Fibroblast of lung (primary cell): Measurements from ENCODE around the gene TBC1D9. TPM values are rescaled to one million over a fixed set of nuclear protein-coding genes. Genes with fewer than 3 reads are reported as not detected.

ENCODE experiments used
- DNase-seq, 2 donors: peaks; one replicate each; pipeline versions ENCODE4 v3.0.0 to v3.0.0-alpha.2; 2010; ENCODE audit warnings: low read depth in 2 of 2
- H2AFZ ChIP-seq: 2 replicates; pipeline ENCODE4 v1.5.1; 2012; ENCODE audit warnings: low read length, control low read depth, inconsistent platforms
- H3K27ac ChIP-seq: 2 replicates; pipeline ENCODE4 v1.5.1; 2011; ENCODE audit warnings: low read length, control low read depth; ENCODE audit not compliant: insufficient read depth
- H3K27me3 ChIP-seq: 2 replicates; pipeline ENCODE4 v1.5.1; 2011; ENCODE audit warnings: mild to moderate bottlenecking, low read length; ENCODE audit not compliant: control insufficient read depth, insufficient read depth
- H3K36me3 ChIP-seq: 2 replicates; pipeline ENCODE4 v1.5.1; 2011; ENCODE audit warnings: low read length; ENCODE audit not compliant: control insufficient read depth, insufficient read depth
- H3K4me1 ChIP-seq: 2 replicates; pipeline ENCODE4 v1.5.1; 2011; ENCODE audit warnings: low read length; ENCODE audit not compliant: control insufficient read depth, insufficient read depth; ENCODE audit errors: extremely low read depth
- H3K4me2 ChIP-seq: 2 replicates; pipeline ENCODE4 v1.5.1; 2011; ENCODE audit warnings: low read length, control low read depth; ENCODE audit not compliant: insufficient read depth; ENCODE audit errors: extremely low read depth
- H3K4me3 ChIP-seq, 4 experiments: fragments of 200-600 bp in 1 of 4; sonication (generic) in 1 of 4; replicated peaks in 1 of 4; 2 replicates each; pipeline ENCODE4 v1.5.1; 2011 to 2016; ENCODE audit warnings: low read length in 4 of 4, low read depth in 3 of 4, mild to moderate bottlenecking in 3 of 4, control low read depth in 2 of 4, inconsistent platforms in 1 of 4, mixed read lengths in 1 of 4; ENCODE audit not compliant: insufficient read depth in 1 of 4; ENCODE audit errors: control extremely low read depth in 1 of 4
- H3K79me2 ChIP-seq: 2 replicates; pipeline ENCODE4 v1.5.1; 2012; ENCODE audit warnings: mild to moderate bottlenecking, low read length, inconsistent platforms; ENCODE audit not compliant: control insufficient read depth, insufficient read depth
- H3K9ac ChIP-seq: 2 replicates; pipeline ENCODE4 v1.5.1; 2011; ENCODE audit warnings: mild to moderate bottlenecking, low read length, control low read depth; ENCODE audit not compliant: insufficient read depth
- H3K9me3 ChIP-seq: 2 replicates; pipeline ENCODE4 v1.5.1; 2012; ENCODE audit warnings: low read depth, low read length; ENCODE audit not compliant: control insufficient read depth, insufficient read depth
- H4K20me1 ChIP-seq: 2 replicates; pipeline ENCODE4 v1.5.1; 2011; ENCODE audit warnings: low read length; ENCODE audit not compliant: control insufficient read depth, insufficient read depth; ENCODE audit errors: extremely low read depth
- CTCF ChIP-seq, 2 donors: IDR thresholded peaks in 1 of 2; conservative IDR thresholded peaks in 1 of 2; 1 replicate in 1 of 2; 2 replicates in 1 of 2; pipeline ENCODE4 v1.5.1; 2011 to 2012; ENCODE audit warnings: low read length in 2 of 2, control low read depth in 1 of 2, inconsistent platforms in 1 of 2, low read depth in 1 of 2, mild to moderate bottlenecking in 1 of 2
- EZH2 ChIP-seq: IDR thresholded peaks from 2 replicates; pipeline ENCODE4 v1.5.1; 2012; ENCODE audit warnings: low read length, control low read depth, mild to moderate bottlenecking; ENCODE audit errors: missing control alignments
- polyA plus RNA-seq, 2 donors: library from polyadenylated mRNA; depleted of rRNA in 1 of 2; stranded (reverse) in 1 of 2; unstranded in 1 of 2; fragments of >200 nt; gene quantifications; 2 replicates each; pipeline ENCODE4 v1.2.1, GENCODE V29; 2011 to 2012; ENCODE audit warnings: missing spikeins in 1 of 2
- total RNA-seq: library from RNA; depleted of rRNA; stranded (reverse); fragments of >200 nt; gene quantifications from 2 replicates; pipeline ENCODE4 v1.2.1, GENCODE V29; 2014

Gene TBC1D9
- total and polyA plus RNA-seq, 2 donors (not counting 1 experiment from before 2014, with no cell fraction given) = 18.6 to 36.3 TPM

- Histone ChIP-seq H2AFZ (no peak overlapping the region), H3K4me1 (no peaks in the 10 kb centered on the region), H3K9ac (no peak overlapping the region), H3K4me3 (no peak overlapping the region), H3K27ac (no peak overlapping the region), H3K27me3 (no peaks in the 10 kb centered on the region), H4K20me1 (no peaks in the 10 kb centered on the region), H3K4me2 (no peak overlapping the region), H3K79me2 (no peaks in the 10 kb centered on the region), H3K9me3 (no peaks in the 10 kb centered on the region), H3K36me3 (no peaks in the 10 kb centered on the region)
- no peak for DNase-seq
- no peak for TF ChIP-seq EZH2
Measured at GRCh38 chr4:140644470-140645185, 111.6 kb downstream of the TBC1D9 start.

GRCh38 chr4:140643571-140644055, 112.6 kb downstream of the TBC1D9 start:
- Histone ChIP-seq H3K4me2 (no peak overlapping the region), H3K27me3 (no peaks in the 10 kb centered on the region), H4K20me1 (no peaks in the 10 kb centered on the region), H3K36me3 (peaks cover 1% of the 10 kb centered on the region), H3K4me1 (no peaks in the 10 kb centered on the region), H3K79me2 (no peaks in the 10 kb centered on the region), H3K4me3 (no peak overlapping the region), H3K9ac (no peak overlapping the region), H3K9me3 (no peaks in the 10 kb centered on the region), H2AFZ (no peak overlapping the region), H3K27ac (no peak overlapping the region)
- TF ChIP-seq CTCF (conservative IDR thresholded peaks at IDR 0.05 in 1 of 2, IDR thresholded peaks at IDR 0.05 in 1 of 2; ENCODE audit: low read depth in 1 of 2, low read length in 2 of 2) = no peak
- TF ChIP-seq EZH2 = no peak
- no peak for DNase-seq

GRCh38 chr4:140642674-140643437, 113.3 kb downstream of the TBC1D9 start:
- Histone ChIP-seq H3K27ac (no peak overlapping the region), H3K27me3 (no peaks in the 10 kb centered on the region), H3K9ac (no peak overlapping the region), H3K4me3 (no peak overlapping the region), H3K36me3 (peaks cover 1% of the 10 kb centered on the region), H3K4me2 (no peak overlapping the region), H3K4me1 (no peaks in the 10 kb centered on the region), H3K79me2 (no peaks in the 10 kb centered on the region), H3K9me3 (no peaks in the 10 kb centered on the region), H4K20me1 (no peaks in the 10 kb centered on the region), H2AFZ (no peak overlapping the region)
- TF ChIP-seq CTCF (conservative IDR thresholded peaks at IDR 0.05 in 1 of 2, IDR thresholded peaks at IDR 0.05 in 1 of 2; ENCODE audit: low read depth in 1 of 2, low read length in 2 of 2) = no peak
- TF ChIP-seq EZH2 = no peak
- no peak for DNase-seq
